K562 (cell line): ENCODE data around the gene TMEM120B.

ENCODE experiments used
- CAMTA2 ChIP-seq: fragments of 250-450 bp; sonication (Bioruptor Pico); conservative IDR thresholded peaks from 2 replicates; pipeline ENCODE4 v1.5.1; 2022
- EZH2 ChIP-seq: IDR thresholded peaks from 2 replicates; pipeline ENCODE4 v1.6.1; 2012; ENCODE audit warnings: low read depth, mild to moderate bottlenecking, inconsistent platforms, low read length, borderline replicate concordance
- POLR2A ChIP-seq: fragments of 450-650 bp; conservative IDR thresholded peaks from 2 replicates; pipeline ENCODE4 v1.6.1; 2016
- POLR2AphosphoS5 ChIP-seq: IDR thresholded peaks from 2 replicates; pipeline ENCODE4 v1.6.1; 2011; ENCODE audit warnings: mild to moderate bottlenecking, low read depth, low read length, moderate library complexity; ENCODE audit not compliant: control insufficient read depth, insufficient read depth
- RBM22 ChIP-seq: fragments of 200-400 bp; formaldehyde crosslinking; IDR thresholded peaks from 2 replicates; pipeline ENCODE4 v1.6.1; 2018; ENCODE audit warnings: low read length, low read depth; ENCODE audit not compliant: poor library complexity, severe bottlenecking
- SMC3 ChIP-seq: conservative IDR thresholded peaks from 2 replicates; pipeline ENCODE4 v1.6.1; 2011; ENCODE audit warnings: low read depth, low read length, improper control_type of control experiment; ENCODE audit not compliant: insufficient read depth
- TCF7L2 ChIP-seq: fragments of 150-350 bp; IDR thresholded peaks from 2 replicates; pipeline ENCODE4 v1.6.1; 2016; ENCODE audit warnings: low read depth, mild to moderate bottlenecking, low read length, moderate library complexity
- TF ChIP-seq, protein P1 (sequence below): fragments of 250-450 bp; sonication (Bioruptor Pico); IDR thresholded peaks from 2 replicates; pipeline ENCODE4 v1.8.0; 2021; ENCODE audit warnings: moderate library complexity, mild to moderate bottlenecking, inconsistent platforms
- TF ChIP-seq, protein P2 (sequence below): sonication (generic); formaldehyde crosslinking; IDR thresholded peaks from 2 replicates; pipeline ENCODE4 v1.9.0; 2022; ENCODE audit warnings: mild to moderate bottlenecking, missing genetic modification reagents

- TF ChIP-seq RBM22 (no peak), EZH2 (no peak), SMC3 (no peak), TCF7L2 (no peak), POLR2A (no peak), CAMTA2 (CRISPR knock-in tag) (no peak), POLR2AphosphoS5 (no peak)
- TF ChIP-seq, protein P1, sequence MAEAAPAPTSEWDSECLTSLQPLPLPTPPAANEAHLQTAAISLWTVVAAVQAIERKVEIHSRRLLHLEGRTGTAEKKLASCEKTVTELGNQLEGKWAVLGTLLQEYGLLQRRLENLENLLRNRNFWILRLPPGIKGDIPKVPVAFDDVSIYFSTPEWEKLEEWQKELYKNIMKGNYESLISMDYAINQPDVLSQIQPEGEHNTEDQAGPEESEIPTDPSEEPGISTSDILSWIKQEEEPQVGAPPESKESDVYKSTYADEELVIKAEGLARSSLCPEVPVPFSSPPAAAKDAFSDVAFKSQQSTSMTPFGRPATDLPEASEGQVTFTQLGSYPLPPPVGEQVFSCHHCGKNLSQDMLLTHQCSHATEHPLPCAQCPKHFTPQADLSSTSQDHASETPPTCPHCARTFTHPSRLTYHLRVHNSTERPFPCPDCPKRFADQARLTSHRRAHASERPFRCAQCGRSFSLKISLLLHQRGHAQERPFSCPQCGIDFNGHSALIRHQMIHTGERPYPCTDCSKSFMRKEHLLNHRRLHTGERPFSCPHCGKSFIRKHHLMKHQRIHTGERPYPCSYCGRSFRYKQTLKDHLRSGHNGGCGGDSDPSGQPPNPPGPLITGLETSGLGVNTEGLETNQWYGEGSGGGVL (CRISPR knock-in tag), result no peak
- TF ChIP-seq, protein P2, sequence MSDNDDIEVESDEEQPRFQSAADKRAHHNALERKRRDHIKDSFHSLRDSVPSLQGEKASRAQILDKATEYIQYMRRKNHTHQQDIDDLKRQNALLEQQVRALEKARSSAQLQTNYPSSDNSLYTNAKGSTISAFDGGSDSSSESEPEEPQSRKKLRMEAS, result no peak
These were observed 96.1 kb downstream of the TMEM120B start for GRCh38 chr12:121808623-121809022.
